SU-DHL-6 (cell line): Measurements from ENCODE around the gene DGCR6L.

Experiments used
- CTCF ChIP-seq: fragments of 200-600 bp; sonication (generic); IDR thresholded peaks from one replicate; pipeline ENCODE4 v1.5.1; 2017; ENCODE audit warnings: antibody characterized with exemption, mild to moderate bottlenecking, low read length, moderate library complexity; ENCODE audit not compliant: insufficient read depth, poor library complexity, severe bottlenecking
- EZH2phosphoT487 ChIP-seq: fragments of 200-600 bp; sonication (generic), shearing (Covaris generic); conservative IDR thresholded peaks from 2 replicates; pipeline ENCODE4 v1.6.1; 2018; ENCODE audit warnings: mild to moderate bottlenecking, antibody characterized with exemption, low read length, moderate library complexity, mixed read lengths

GRCh38 chr22:20282901-20283673, 36.8 kb downstream of the DGCR6L start:
- TF ChIP-seq CTCF (no peak), EZH2phosphoT487 (no peak)
